ENCODE measurements around the gene TMTC2.

The TMTC2 gene

GRCh38 chr12:83046019-83046418 is 359.3 kb downstream of the TMTC2 start:
- ChIA-PET CTCF (interaction anchor here (1.1 to 1.6 kb wide), 4 partner anchors 9 to 31 kb away, joined by 3 to 6 read pairs (median 4); no protein-coding TSS in a partner anchor), POLR2A (no interaction called here)
- TF ChIP-seq CTCF (IDR thresholded peaks at IDR 0.05; ENCODE audit: control extremely low read depth, extremely low read depth, low read depth, missing control alignments), result no peak
- no peak for DNase-seq (ENCODE audit: extremely low spot score)

GRCh38 chr12:83049306-83049705 is 362.6 kb downstream of the TMTC2 start:
- CTCF ChIA-PET, result interaction anchor here (1.5 kb wide), 1 partner anchor 9 kb away, joined by 3 read pairs; no protein-coding TSS in a partner anchor
- POLR2A ChIA-PET, result no interaction called here
- no peak for TF ChIP-seq CTCF (IDR thresholded peaks at IDR 0.05; ENCODE audit: control extremely low read depth, extremely low read depth, low read depth, missing control alignments)
- DNase-seq (ENCODE audit: extremely low spot score), result no peak

GRCh38 chr12:83052890-83053541 is 366.3 kb downstream of the TMTC2 start:
- no peak for TF ChIP-seq CTCF (IDR thresholded peaks at IDR 0.05; ENCODE audit: control extremely low read depth, extremely low read depth, low read depth, missing control alignments)
- POLR2A ChIA-PET, result no interaction called here
- CTCF ChIA-PET, result no interaction called here
- DNase-seq (ENCODE audit: extremely low spot score), result no peak

- CTCF ChIA-PET, result no interaction called here
- DNase-seq (ENCODE audit: extremely low spot score), result no peak
- TF ChIP-seq CTCF (IDR thresholded peaks at IDR 0.05; ENCODE audit: control extremely low read depth, extremely low read depth, low read depth, missing control alignments), result no peak
- POLR2A ChIA-PET, result no interaction called here
Measured at GRCh38 chr12:83057436-83057835, 370.7 kb downstream of the TMTC2 start.

- CTCF ChIA-PET, result interaction anchor here (1.3 kb wide), 1 partner anchor 13 kb away, joined by 4 read pairs; no protein-coding TSS in a partner anchor
- no peak for TF ChIP-seq CTCF (IDR thresholded peaks at IDR 0.05; ENCODE audit: control extremely low read depth, extremely low read depth, low read depth, missing control alignments)
- no peak for DNase-seq (ENCODE audit: extremely low spot score)
- POLR2A ChIA-PET, result no interaction called here
Measured at GRCh38 chr12:83059107-83059506, 372.4 kb downstream of the TMTC2 start.

GRCh38 chr12:83065562-83065961 is 378.9 kb downstream of the TMTC2 start:
- no peak for TF ChIP-seq CTCF (IDR thresholded peaks at IDR 0.05; ENCODE audit: control extremely low read depth, extremely low read depth, low read depth, missing control alignments)
- ChIA-PET CTCF (no interaction called here), POLR2A (no interaction called here)

More at GRCh38 chr12:83065562-83065961, 378.9 kb downstream of the TMTC2 start:
- DNase-seq (ENCODE audit: extremely low spot score), result no peak

All from GM10248 (cell line).